GM12874 (cell line): ENCODE measurements around the gene RPL15.

ENCODE experiments used
- TF ChIP-seq, protein P1 (sequence below): IDR thresholded peaks from 2 replicates; pipeline ENCODE4 v1.5.1; 2011; ENCODE audit warnings: low read depth, mild to moderate bottlenecking, control low read depth, low read length, moderate library complexity; ENCODE audit not compliant: insufficient read depth

Gene RPL15

DNA sequence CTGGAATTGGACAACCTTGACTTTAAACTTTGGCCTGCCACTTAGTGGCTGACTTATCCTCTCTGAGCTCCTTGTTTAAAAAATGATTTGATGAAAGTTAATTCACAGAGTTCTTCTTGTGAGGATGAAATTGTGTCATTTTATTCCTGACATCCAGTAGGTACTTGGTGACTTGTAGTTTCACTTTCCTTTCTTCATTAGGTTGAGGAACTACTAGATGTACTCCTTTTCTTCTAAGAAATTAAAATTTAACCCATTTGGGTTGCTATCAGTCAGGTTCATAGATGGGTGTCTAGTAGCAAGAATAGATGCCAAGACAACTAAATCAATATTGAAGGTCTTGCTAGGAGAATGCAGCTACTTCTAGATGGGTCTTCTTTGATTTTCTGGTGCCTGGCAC is 33.4 kb downstream of the RPL15 start:
- TF ChIP-seq, protein P1, sequence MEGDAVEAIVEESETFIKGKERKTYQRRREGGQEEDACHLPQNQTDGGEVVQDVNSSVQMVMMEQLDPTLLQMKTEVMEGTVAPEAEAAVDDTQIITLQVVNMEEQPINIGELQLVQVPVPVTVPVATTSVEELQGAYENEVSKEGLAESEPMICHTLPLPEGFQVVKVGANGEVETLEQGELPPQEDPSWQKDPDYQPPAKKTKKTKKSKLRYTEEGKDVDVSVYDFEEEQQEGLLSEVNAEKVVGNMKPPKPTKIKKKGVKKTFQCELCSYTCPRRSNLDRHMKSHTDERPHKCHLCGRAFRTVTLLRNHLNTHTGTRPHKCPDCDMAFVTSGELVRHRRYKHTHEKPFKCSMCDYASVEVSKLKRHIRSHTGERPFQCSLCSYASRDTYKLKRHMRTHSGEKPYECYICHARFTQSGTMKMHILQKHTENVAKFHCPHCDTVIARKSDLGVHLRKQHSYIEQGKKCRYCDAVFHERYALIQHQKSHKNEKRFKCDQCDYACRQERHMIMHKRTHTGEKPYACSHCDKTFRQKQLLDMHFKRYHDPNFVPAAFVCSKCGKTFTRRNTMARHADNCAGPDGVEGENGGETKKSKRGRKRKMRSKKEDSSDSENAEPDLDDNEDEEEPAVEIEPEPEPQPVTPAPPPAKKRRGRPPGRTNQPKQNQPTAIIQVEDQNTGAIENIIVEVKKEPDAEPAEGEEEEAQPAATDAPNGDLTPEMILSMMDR, result no peak

DNA sequence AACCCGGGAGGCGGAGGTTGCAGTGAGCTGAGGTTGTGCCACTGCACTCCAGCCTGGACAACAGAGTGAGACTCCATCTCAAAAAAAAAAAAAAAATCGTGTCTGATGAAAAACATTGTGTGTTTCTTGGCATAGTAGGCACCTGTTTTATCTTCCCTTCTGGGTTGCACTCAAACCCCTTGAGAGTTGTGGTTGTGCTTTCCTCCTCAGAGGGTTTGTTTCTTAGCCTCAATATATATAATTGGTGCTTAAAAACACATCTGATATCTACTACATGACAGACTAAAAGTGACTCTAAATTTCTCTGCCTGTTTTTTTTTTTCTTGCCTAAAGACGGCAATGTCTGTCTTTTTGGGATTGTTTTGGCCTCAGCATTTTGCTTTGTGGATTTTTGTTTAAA is 35.7 kb downstream of the RPL15 start:
- TF ChIP-seq, protein P1, result no peak

DNA sequence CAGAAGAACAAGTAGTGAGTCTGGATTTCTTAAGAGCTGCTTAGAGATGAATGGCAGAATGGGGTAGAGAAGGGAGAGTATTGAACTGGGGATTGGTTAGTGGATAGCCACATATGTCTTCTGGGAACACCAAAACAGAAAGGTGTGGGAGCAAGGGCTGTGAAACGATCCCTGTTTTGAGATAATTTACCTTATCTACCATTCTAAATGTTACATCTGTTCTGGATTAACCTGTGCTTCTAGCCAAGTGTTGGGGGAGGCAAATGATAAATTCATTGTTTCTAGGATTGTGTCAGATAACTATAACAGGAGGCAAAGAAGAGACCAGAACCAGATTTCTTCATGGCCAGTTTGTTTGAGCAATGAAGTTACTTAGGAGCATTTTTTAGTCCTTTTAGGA is 36.6 kb downstream of the RPL15 start:
- TF ChIP-seq, protein P1, result no peak

DNA sequence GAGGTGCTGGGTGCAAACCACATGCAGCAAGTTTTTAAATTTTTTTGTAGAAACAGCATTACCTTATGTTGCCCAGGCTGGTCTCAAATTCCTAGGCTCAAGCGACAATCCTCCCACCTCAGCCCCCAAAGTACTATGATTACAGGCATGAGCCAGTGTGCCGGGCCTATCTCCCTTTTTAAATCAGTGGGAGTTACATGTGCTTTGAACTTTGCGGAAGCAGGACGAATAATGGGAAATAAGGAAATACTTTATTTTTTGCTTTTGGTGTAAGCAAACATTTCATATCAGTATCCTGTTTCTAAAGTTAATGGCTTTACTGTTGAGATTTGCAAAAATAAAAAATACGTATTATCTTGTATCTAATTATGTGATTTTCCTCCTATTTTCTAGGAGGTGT is 37.2 kb downstream of the RPL15 start:
- TF ChIP-seq, protein P1, result no peak

DNA sequence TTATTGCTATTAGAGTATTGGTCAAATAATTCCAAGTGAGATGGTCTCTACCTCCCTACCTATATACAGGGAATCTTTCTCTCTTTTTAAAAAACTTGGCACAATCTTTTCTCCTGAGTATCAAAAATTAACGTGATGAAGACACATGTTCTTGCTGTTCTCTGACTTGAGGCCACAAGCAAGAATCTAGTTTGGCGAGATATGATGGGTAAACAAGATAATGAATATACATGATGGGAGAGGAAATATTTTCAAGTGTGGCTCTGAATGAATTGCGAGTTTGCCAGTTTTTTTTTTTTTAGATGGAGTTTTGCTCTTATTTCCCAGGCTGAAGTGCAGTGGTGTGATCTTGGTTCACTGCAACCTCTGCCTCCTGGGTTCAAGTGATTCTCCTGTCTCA is 39.8 kb downstream of the RPL15 start:
- TF ChIP-seq, protein P1, result no peak

DNA sequence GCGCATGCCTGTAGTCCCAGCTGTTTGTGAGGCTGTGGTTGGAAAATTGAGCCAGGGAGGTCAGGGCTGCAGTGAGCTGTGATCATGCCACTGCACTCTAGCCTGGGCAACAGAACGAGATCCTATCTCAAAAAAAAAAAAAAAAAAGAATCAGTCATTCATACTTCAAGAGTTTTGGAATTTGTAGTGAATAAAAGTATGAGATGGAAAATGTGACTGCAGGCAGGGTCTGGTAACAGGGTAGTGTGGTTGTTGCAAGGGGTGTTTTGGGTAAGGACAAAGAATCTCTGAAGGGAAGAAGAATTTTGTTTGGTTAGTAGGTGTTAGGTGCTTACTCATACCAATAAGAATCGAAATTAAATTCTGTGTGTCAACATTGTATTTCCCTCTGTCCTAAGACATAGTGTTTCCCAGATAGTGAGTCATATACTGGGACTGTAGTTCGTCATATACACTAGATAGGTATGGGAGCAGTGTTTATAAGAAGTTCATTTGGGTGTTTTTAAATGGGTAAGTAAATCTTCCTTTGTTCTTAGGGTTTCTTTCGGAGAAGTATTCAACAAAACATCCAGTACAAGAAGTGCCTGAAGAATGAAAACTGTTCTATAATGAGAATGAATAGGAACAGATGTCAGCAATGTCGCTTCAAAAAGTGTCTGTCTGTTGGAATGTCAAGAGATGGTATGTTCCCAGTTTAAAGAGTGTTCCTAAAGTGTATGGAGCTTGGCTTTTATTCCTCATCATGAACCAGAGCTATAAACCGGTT is 42.4 kb downstream of the RPL15 start:
- TF ChIP-seq, protein P1, result no peak

DNA sequence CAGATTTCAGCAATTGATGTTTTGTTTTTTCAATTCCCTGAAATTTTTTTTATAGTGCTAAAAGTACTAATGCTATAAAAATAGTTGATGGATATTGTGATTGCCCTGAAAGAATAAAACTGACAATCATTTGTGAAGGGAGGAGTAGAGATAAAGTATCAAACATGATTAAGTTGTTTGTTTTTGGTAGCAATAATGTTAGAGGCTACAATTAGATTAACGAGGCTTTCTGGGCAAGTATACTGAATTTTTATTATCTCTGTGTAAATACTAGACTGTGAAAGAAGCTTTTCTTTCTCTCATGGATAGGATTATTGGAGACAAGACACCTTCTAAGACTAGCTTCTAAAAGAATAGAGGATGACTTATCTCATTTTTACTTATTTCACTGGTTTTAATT is 43.7 kb downstream of the RPL15 start:
- TF ChIP-seq, protein P1, result no peak
